GM19351 (cell line): Measurements from ENCODE around the gene CRYL1.
A peak's percentile ranks its signal among the peaks of the same experiment; 100 is the strongest.

Experiments used
- ATAC-seq: cut with Tn5 transposase; IDR thresholded peaks from one replicate; pipeline ENCODE4 v1.9.1; 2021; ENCODE audit warnings: mild to moderate bottlenecking, moderate library complexity; ENCODE audit not compliant: unreplicated experiment

Gene CRYL1

GRCh38 chr13:20525601-20526544 is at the start of gene CRYL1:
Gene CRYL1 (minus strand): TSS chr13:20525857. CDS start chr13:20525794, 63 bp downstream.
- ATAC-seq = peak; percentile 59

- ATAC-seq = no peak
Observed at GRCh38 chr13:20573636-20574035, 48.0 kb upstream of the CRYL1 start.

- no peak for ATAC-seq
Observed at GRCh38 chr13:20573186-20573585, 47.5 kb upstream of the CRYL1 start.

GRCh38 chr13:20571676-20572075 is 46.0 kb upstream of the CRYL1 start:
- ATAC-seq = no peak

GRCh38 chr13:20570517-20570916 is 44.9 kb upstream of the CRYL1 start:
- ATAC-seq = no peak

- no peak for ATAC-seq
Observed at GRCh38 chr13:20567881-20568528, 42.3 kb upstream of the CRYL1 start.

- ATAC-seq = peak; percentile 78
Observed at GRCh38 chr13:20566898-20567874, 41.5 kb upstream of the CRYL1 start, which contains the start of gene IFT88. Gene IFT88 (plus strand): TSS chr13:20567157. CDS start chr13:20574386, 7,229 bp downstream.

- peak; percentile 39 for ATAC-seq
Observed at GRCh38 chr13:20566468-20566897, 40.8 kb upstream of the CRYL1 start.

GRCh38 chr13:20565115-20565736 is 39.6 kb upstream of the CRYL1 start:
- ATAC-seq = no peak

- ATAC-seq = no peak
Observed at GRCh38 chr13:20561741-20562140, 36.1 kb upstream of the CRYL1 start.

- no peak for ATAC-seq
Observed at GRCh38 chr13:20559659-20560356, 34.2 kb upstream of the CRYL1 start.

GRCh38 chr13:20558982-20559381 is 33.3 kb upstream of the CRYL1 start:
- no peak for ATAC-seq

GRCh38 chr13:20553311-20553710 is 27.7 kb upstream of the CRYL1 start:
- no peak for ATAC-seq

GRCh38 chr13:20550799-20551198 is 25.1 kb upstream of the CRYL1 start:
- ATAC-seq = no peak

GRCh38 chr13:20547479-20547908 is 21.8 kb upstream of the CRYL1 start:
- no peak for ATAC-seq

- ATAC-seq = peak; percentile 50
Observed at GRCh38 chr13:20546556-20546955, 20.9 kb upstream of the CRYL1 start.

GRCh38 chr13:20544201-20544923 is 18.7 kb upstream of the CRYL1 start:
- peak; percentile 57 for ATAC-seq

- no peak for ATAC-seq
Observed at GRCh38 chr13:20536992-20537391, 11.3 kb upstream of the CRYL1 start.

GRCh38 chr13:20534038-20534608 is 8.5 kb upstream of the CRYL1 start:
- ATAC-seq = no peak
